Uterus (tissue), 4 donors: ENCODE results near the gene CD151. TPM values are rescaled to one million over a fixed set of nuclear protein-coding genes. Genes with fewer than 3 reads are reported as not detected.

Experiments
- DNase-seq, 2 donors: peaks; one replicate each; pipeline ENCODE4 v3.0.0-alpha.2; 2019 to 2020
- H3K27ac ChIP-seq, 2 donors: fragments of 200-600 bp; sonication (generic); 1 replicate in 1 of 2; 2 replicates in 1 of 2; pipeline ENCODE4 v1.5.1; 2016 to 2018
- H3K27me3 ChIP-seq, 2 donors: fragments of 200-600 bp; sonication (generic); one replicate each; pipeline ENCODE4 v1.5.1; 2018 to 2019; ENCODE audit warnings: control low read depth in 1 of 2
- H3K36me3 ChIP-seq, 2 donors: fragments of 200-600 bp; sonication (generic); one replicate each; pipeline ENCODE4 v1.5.1; 2019; ENCODE audit warnings: control low read depth in 1 of 2
- H3K4me1 ChIP-seq, 2 donors: fragments of 200-600 bp; sonication (generic); one replicate each; pipeline ENCODE4 v1.5.1; 2018 to 2019; ENCODE audit warnings: control low read depth in 1 of 2
- H3K4me3 ChIP-seq, 2 donors: fragments of 200-600 bp; sonication (generic); 1 replicate in 1 of 2; 2 replicates in 1 of 2; pipeline ENCODE4 v1.5.1; 2018 to 2019; ENCODE audit warnings: mild to moderate bottlenecking in 1 of 2
- H3K9me3 ChIP-seq, 2 donors: fragments of 200-600 bp; sonication (generic); one replicate each; pipeline ENCODE4 v1.5.1; 2019; ENCODE audit warnings: control low read depth in 1 of 2
- POLR2A ChIP-seq, 2 donors: fragments of 450-650 bp; IDR thresholded peaks; one replicate each; pipeline ENCODE4 v1.6.1; 2016; ENCODE audit warnings: antibody characterized with exemption in 2 of 2, mild to moderate bottlenecking in 1 of 2, moderate library complexity in 1 of 2
- intact Hi-C: fragments of 100-400 bp; cut with DNase I; formaldehyde crosslinking; loops from one replicate; pipeline ENCODE4 v1.15.1; 2023; ENCODE audit warnings: low total_unique reads
- total RNA-seq, 4 donors: library from RNA; depleted of rRNA in 3 of 4; stranded (reverse); fragments of >200 nt in 3 of 4; gene quantifications; one replicate each; pipeline versions ENCODE4 v1.1.0 to v1.2.4, GENCODE V29; 2014 to 2023
- TF ChIP-seq, protein P1 (sequence below), 4 experiments: fragments of 200-600 bp in 2 of 4; fragments of 450-650 bp in 2 of 4; sonication (generic) in 2 of 4; IDR thresholded peaks; one replicate each; pipeline ENCODE4 v1.5.1; 2016 to 2019; ENCODE audit warnings: antibody characterized with exemption in 4 of 4, mild to moderate bottlenecking in 2 of 4, moderate library complexity in 1 of 4
- donor health status: DM: yes; HTN: yes; CAD: no.

Gene CD151
- total RNA-seq, 4 donors from 2014 or later = 76.8 to 382 (median 259) TPM

DNA sequence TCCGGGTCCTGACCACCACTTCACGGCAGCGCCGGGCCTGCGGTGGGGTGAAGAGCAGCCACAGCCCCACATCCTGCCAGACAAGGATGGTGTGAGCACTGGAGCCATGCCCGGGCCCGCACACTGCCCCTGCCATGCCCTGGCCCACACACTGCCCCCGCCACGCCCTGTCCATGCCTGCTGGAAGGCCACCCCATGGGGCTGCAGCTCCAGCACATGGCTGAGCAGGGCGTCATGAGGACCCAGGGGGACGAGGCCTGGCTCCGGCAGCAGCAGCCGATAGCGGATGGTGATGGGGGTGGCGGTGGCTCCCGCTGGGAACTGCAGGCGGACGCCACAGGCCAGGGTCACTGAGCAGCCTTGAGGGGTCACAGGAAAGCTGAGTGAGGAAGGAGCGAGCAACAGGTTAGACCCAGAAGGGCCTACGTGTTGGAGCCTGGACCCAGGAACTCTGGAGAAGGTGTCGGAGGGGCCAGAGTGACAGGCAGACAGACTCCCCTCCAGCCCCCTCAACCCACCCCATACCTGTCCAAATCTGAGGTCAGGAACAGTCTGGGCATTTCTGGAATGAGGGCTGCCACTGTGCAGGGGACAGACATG lies 30.6 kb upstream of the CD151 start:
- Histone ChIP-seq H3K9me3 (no peaks in the 10 kb centered on the region), H3K4me3 (no peak overlapping the region), H3K4me1 (peaks cover 0 to 12% of the 10 kb centered on the region in 2 donors), H3K36me3 (no peaks in the 10 kb centered on the region), H3K27ac (no peak overlapping the region), H3K27me3 (no peaks in the 10 kb centered on the region)
- no peak for DNase-seq
- intact Hi-C loops = no loop called here
- no peak for TF ChIP-seq POLR2A (IDR thresholded peaks at IDR 0.05)
- TF ChIP-seq, protein P1, sequence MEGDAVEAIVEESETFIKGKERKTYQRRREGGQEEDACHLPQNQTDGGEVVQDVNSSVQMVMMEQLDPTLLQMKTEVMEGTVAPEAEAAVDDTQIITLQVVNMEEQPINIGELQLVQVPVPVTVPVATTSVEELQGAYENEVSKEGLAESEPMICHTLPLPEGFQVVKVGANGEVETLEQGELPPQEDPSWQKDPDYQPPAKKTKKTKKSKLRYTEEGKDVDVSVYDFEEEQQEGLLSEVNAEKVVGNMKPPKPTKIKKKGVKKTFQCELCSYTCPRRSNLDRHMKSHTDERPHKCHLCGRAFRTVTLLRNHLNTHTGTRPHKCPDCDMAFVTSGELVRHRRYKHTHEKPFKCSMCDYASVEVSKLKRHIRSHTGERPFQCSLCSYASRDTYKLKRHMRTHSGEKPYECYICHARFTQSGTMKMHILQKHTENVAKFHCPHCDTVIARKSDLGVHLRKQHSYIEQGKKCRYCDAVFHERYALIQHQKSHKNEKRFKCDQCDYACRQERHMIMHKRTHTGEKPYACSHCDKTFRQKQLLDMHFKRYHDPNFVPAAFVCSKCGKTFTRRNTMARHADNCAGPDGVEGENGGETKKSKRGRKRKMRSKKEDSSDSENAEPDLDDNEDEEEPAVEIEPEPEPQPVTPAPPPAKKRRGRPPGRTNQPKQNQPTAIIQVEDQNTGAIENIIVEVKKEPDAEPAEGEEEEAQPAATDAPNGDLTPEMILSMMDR (IDR thresholded peaks at IDR 0.05) = no peak

DNA sequence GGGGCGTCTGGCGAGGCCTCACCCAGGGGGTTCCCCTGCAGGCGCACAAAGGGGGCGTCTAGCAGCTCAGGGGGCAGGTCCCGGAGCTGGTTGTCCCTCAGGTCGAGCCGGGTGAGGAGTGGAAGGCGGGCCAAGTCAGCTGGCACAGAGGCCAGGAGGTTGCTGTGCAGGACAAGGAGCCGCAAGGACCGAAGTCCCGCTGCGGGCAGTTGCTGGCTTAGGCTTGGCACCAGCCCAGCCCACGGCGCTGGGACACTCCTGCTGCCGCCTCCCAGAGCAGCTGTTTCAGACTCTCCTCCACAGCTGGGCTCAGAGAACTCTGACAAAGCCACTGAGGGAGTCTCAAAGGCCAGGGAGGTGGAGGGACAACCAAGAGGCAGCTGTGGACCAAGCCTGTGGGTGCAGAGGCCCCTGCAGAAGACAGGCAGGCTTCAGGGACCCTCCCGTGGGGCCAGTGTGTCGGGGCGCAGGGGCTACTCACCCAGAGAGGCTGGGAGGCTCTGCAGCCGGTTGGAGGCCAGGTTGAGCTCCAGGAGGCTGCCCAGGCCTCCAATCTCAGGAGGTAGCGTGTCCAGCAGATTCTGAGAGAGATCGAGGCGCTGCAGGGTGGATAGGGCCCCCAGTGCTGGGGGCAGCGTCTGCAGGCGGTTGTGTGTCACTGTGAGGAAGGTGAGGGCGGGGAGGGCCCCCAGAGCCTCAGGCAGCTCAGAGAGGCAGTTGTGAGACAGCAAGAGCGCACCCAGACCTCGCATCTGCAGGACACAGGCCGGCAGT lies 29.9 kb upstream of the CD151 start:
- no peaks in the 10 kb centered on the region for H3K9me3 ChIP-seq
- intact Hi-C loops = no loop called here
- DNase-seq = no peak
- TF ChIP-seq, protein P1 (IDR thresholded peaks at IDR 0.05) = no peak
- TF ChIP-seq POLR2A (IDR thresholded peaks at IDR 0.05) = no peak
- no peaks in the 10 kb centered on the region for H3K27me3 ChIP-seq
- no peak overlapping the region for H3K27ac ChIP-seq
- H3K4me3 ChIP-seq = no peak overlapping the region
- no peaks in the 10 kb centered on the region for H3K36me3 ChIP-seq
- H3K4me1 ChIP-seq = peaks cover 0 to 10% of the 10 kb centered on the region in 2 donors

GRCh38 chr11:803467-803742 lies 29.3 kb upstream of the CD151 start:
- TF ChIP-seq, protein P1 (IDR thresholded peaks at IDR 0.05) = no peak
- TF ChIP-seq POLR2A (IDR thresholded peaks at IDR 0.05) = no peak
- no peaks in the 10 kb centered on the region for H3K27me3 ChIP-seq
- no peaks in the 10 kb centered on the region for H3K36me3 ChIP-seq
- H3K9me3 ChIP-seq = no peaks in the 10 kb centered on the region
- DNase-seq = no peak
- H3K4me3 ChIP-seq = no peak overlapping the region
- H3K4me1 ChIP-seq = peaks cover 0 to 11% of the 10 kb centered on the region in 2 donors
- H3K27ac ChIP-seq = no peak overlapping the region
- intact Hi-C loops = no loop called here

- Histone ChIP-seq H3K4me1 (peaks cover 0 to 14% of the 10 kb centered on the region in 2 donors), H3K27me3 (no peaks in the 10 kb centered on the region), H3K9me3 (no peaks in the 10 kb centered on the region), H3K36me3 (no peaks in the 10 kb centered on the region), H3K27ac (peak overlapping the region in 1 of 2 donors; percentile 84), H3K4me3 (peak overlapping the region in 1 of 2 donors; percentile 46)
- DNase-seq = no peak
- TF ChIP-seq, protein P1 (IDR thresholded peaks at IDR 0.05) = no peak
- TF ChIP-seq POLR2A (IDR thresholded peaks at IDR 0.05) = no peak
- intact Hi-C loops = no loop called here
These were observed 28.8 kb upstream of the CD151 start for GRCh38 chr11:803770-804598.

DNA sequence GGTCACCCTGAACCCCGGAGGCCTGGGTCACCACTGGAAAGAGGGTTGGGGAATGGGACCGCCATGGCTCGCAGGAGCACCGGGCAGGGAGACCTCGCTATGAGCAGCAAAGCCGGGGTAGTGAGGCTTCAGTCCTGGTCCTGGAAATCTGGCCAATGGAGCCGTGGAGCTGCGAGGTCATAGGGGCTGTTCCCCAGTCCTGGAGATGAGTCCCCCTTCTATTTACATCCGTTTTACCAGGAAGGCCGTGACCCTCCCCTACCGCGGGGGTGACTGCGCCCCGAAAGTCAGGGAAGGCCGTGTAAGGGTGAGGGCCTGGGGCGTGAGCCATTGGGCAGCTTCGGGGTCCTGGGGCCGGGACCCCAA lies 28.2 kb upstream of the CD151 start:
- Histone ChIP-seq H3K9me3 (no peaks in the 10 kb centered on the region), H3K27ac (peak overlapping the region; percentile 81 to 84), H3K36me3 (no peaks in the 10 kb centered on the region), H3K4me1 (peaks cover 0 to 14% of the 10 kb centered on the region in 2 donors), H3K27me3 (no peaks in the 10 kb centered on the region), H3K4me3 (peak overlapping the region; percentile 45 to 46)
- no peak for DNase-seq
- intact Hi-C loops = no loop called here
- TF ChIP-seq, protein P1 (IDR thresholded peaks at IDR 0.05) = no peak
- TF ChIP-seq POLR2A (IDR thresholded peaks at IDR 0.05) = no peak
